Ectodermal cell (in vitro differentiated cells): ENCODE data around the gene NT5C.
"Not testable (repeated sequence)": the region's sequence is repeated elsewhere in the genome, so short reads cannot be mapped to it uniquely, and the experiment has no call there.

Experiments
- H3K27ac ChIP-seq: 2 replicates; pipeline ENCODE4 v1.7.0; 2013; ENCODE audit warnings: mild to moderate bottlenecking, low read depth, low read length; ENCODE audit not compliant: insufficient read depth, poor library complexity, severe bottlenecking
- H3K27me3 ChIP-seq: 2 replicates; pipeline ENCODE4 v1.7.0; 2013; ENCODE audit warnings: mild to moderate bottlenecking, low read length; ENCODE audit not compliant: insufficient read depth, control insufficient read depth, poor library complexity, severe bottlenecking
- H3K36me3 ChIP-seq: one replicate; pipeline ENCODE4 v1.7.0; 2013; ENCODE audit warnings: low read length; ENCODE audit not compliant: control insufficient read depth, insufficient read depth
- H3K4me1 ChIP-seq: one replicate; pipeline ENCODE4 v1.7.0; 2013; ENCODE audit warnings: low read length; ENCODE audit not compliant: control insufficient read depth, insufficient read depth
- H3K4me3 ChIP-seq: 2 replicates; pipeline ENCODE4 v1.7.0; 2013; ENCODE audit warnings: low read depth, low read length, control low read depth; ENCODE audit not compliant: insufficient read depth
- H3K9me3 ChIP-seq: 2 replicates; pipeline ENCODE4 v1.7.0; 2013; ENCODE audit warnings: mild to moderate bottlenecking, low read length, moderate library complexity; ENCODE audit not compliant: control insufficient read depth
- WGBS, 2 experiments: methylation state at CpG; one replicate each; pipeline ENCODE4 v1.1.7; 2013; ENCODE audit warnings: missing lambda C conversion rate in 2 of 2; 5-methylcytosine and 5-hydroxymethylcytosine counted together

NT5C gene

GRCh38 chr17:75132018-75133000 is 767 bp upstream of the NT5C start:
- Histone ChIP-seq H3K36me3 (peaks cover 21% of the 10 kb centered on the region), H3K4me3 (peak overlapping the region; percentile 90), H3K27ac (peak overlapping the region; percentile 41)
- not testable (repeated sequence) for H3K9me3 ChIP-seq, H3K27me3 ChIP-seq, H3K4me1 ChIP-seq
- 88% methylated on average over 40 of the region's 40 CpGs for WGBS, 2 experiments

- peak overlapping the region; percentile 90 for H3K4me3 ChIP-seq
- 10 to 11% methylated on average over 29 of the region's 29 CpGs for WGBS, 2 experiments
- peaks cover 6% of the 10 kb centered on the region for H3K4me1 ChIP-seq
- peaks cover 18% of the 10 kb centered on the region for H3K36me3 ChIP-seq
- no peaks in the 10 kb centered on the region for H3K27me3 ChIP-seq
- H3K27ac ChIP-seq: peak overlapping the region; percentile 90
- H3K9me3 ChIP-seq: no peaks in the 10 kb centered on the region
Observed at GRCh38 chr17:75130632-75131277, 787 bp downstream of the NT5C start.

- peaks cover 13% of the 10 kb centered on the region for H3K36me3 ChIP-seq
- H3K4me3 ChIP-seq: peak overlapping the region; percentile 90
- H3K27me3 ChIP-seq: no peaks in the 10 kb centered on the region
- no peaks in the 10 kb centered on the region for H3K9me3 ChIP-seq
- H3K4me1 ChIP-seq: peaks cover 6% of the 10 kb centered on the region
- no peak overlapping the region for H3K27ac ChIP-seq
- WGBS, 2 experiments: 89 to 90% methylated on average over 24 of the region's 24 CpGs
Observed at GRCh38 chr17:75130059-75130631, 1.4 kb downstream of the NT5C start.

GRCh38 chr17:75129576-75129975 is 2.0 kb downstream of the NT5C start:
- H3K4me3 ChIP-seq: no peak overlapping the region
- WGBS, 2 experiments: 90 to 92% methylated on average over 9 of the region's 9 CpGs
- peaks cover 13% of the 10 kb centered on the region for H3K36me3 ChIP-seq
- H3K9me3 ChIP-seq: no peaks in the 10 kb centered on the region
- peaks cover 6% of the 10 kb centered on the region for H3K4me1 ChIP-seq
- no peak overlapping the region for H3K27ac ChIP-seq
- H3K27me3 ChIP-seq: no peaks in the 10 kb centered on the region

- WGBS, 2 experiments: 94 to 96% methylated on average over 33 of the region's 33 CpGs
- Histone ChIP-seq H3K27me3 (no peaks in the 10 kb centered on the region), H3K27ac (no peak overlapping the region), H3K9me3 (no peaks in the 10 kb centered on the region), H3K4me1 (peaks cover 6% of the 10 kb centered on the region), H3K36me3 (peaks cover 13% of the 10 kb centered on the region), H3K4me3 (no peak overlapping the region)
Observed at GRCh38 chr17:75128694-75129505, 2.6 kb downstream of the NT5C start.

GRCh38 chr17:75127936-75128335 is 3.6 kb downstream of the NT5C start:
- not testable (repeated sequence) for H3K4me3 ChIP-seq, H3K4me1 ChIP-seq, H3K9me3 ChIP-seq, H3K27ac ChIP-seq, H3K27me3 ChIP-seq
- H3K36me3 ChIP-seq: peaks cover 13% of the 10 kb centered on the region
- 91 to 97% methylated on average over 5 of the region's 5 CpGs for WGBS, 2 experiments

- WGBS, 2 experiments: 94 to 96% methylated on average over 8 of the region's 8 CpGs
- H3K27me3 ChIP-seq: no peaks in the 10 kb centered on the region
- H3K36me3 ChIP-seq: peaks cover 13% of the 10 kb centered on the region
- no peak overlapping the region for H3K27ac ChIP-seq
- H3K4me1 ChIP-seq: peaks cover 6% of the 10 kb centered on the region
- no peak overlapping the region for H3K4me3 ChIP-seq
- H3K9me3 ChIP-seq: no peaks in the 10 kb centered on the region
Observed at GRCh38 chr17:75126954-75127353, 4.6 kb downstream of the NT5C start.

- H3K36me3 ChIP-seq: peaks cover 13% of the 10 kb centered on the region
Observed at GRCh38 chr17:75125984-75126383, 5.6 kb downstream of the NT5C start.

GRCh38 chr17:75124819-75125162 is 6.8 kb downstream of the NT5C start:
- H3K36me3 ChIP-seq: peaks cover 13% of the 10 kb centered on the region
- no peaks in the 10 kb centered on the region for H3K27me3 ChIP-seq
- no peak overlapping the region for H3K27ac ChIP-seq
- no peaks in the 10 kb centered on the region for H3K9me3 ChIP-seq
- no peaks in the 10 kb centered on the region for H3K4me1 ChIP-seq
- H3K4me3 ChIP-seq: no peak overlapping the region
- 91 to 94% methylated on average over 4 of the region's 4 CpGs for WGBS, 2 experiments

More at GRCh38 chr17:75125984-75126383, 5.6 kb downstream of the NT5C start:
- WGBS, 2 experiments: 64 to 73% methylated on average over 3 of the region's 3 CpGs
- H3K27ac ChIP-seq: no peak overlapping the region
- H3K4me3 ChIP-seq: no peak overlapping the region
- no peaks in the 10 kb centered on the region for H3K9me3 ChIP-seq
- peaks cover 6% of the 10 kb centered on the region for H3K4me1 ChIP-seq
- H3K27me3 ChIP-seq: no peaks in the 10 kb centered on the region
